Posterior vena cava (tissue), 2 donors: Measurements from ENCODE around the gene RELN. TPM values are rescaled to one million over a fixed set of nuclear protein-coding genes. Genes with fewer than 3 reads are reported as not detected.
"Not testable (repeated sequence)": the region's sequence is repeated elsewhere in the genome, so short reads cannot be mapped to it uniquely, and the experiment has no call there.

ENCODE experiments used
- DNase-seq: peaks from one replicate; pipeline ENCODE4 v3.0.0-alpha.2; 2020; ENCODE audit warnings: low spot score
- intact Hi-C, 2 donors: fragments of 100-400 bp; cut with DNase I; formaldehyde crosslinking; loops; one replicate each; pipeline versions ENCODE4 v1.14.1 to v1.14.2; 2022 to 2023
- total RNA-seq, 2 donors: library from RNA; stranded (reverse); fragmentation: NEBNext Ultra II Directional; extraction: Animal tissue kit (Norgen Biotek cat#: 25700); gene quantifications; one replicate each; pipeline ENCODE4 v1.2.1, GENCODE V29; 2021
- donor health status: DM: yes; HTN: yes; CAD: no.
- donor health status: DM: yes; HTN: yes; CAD: no.

The RELN gene
- total RNA-seq, 2 donors from 2014 or later = 5.0 to 6.2 TPM

DNA sequence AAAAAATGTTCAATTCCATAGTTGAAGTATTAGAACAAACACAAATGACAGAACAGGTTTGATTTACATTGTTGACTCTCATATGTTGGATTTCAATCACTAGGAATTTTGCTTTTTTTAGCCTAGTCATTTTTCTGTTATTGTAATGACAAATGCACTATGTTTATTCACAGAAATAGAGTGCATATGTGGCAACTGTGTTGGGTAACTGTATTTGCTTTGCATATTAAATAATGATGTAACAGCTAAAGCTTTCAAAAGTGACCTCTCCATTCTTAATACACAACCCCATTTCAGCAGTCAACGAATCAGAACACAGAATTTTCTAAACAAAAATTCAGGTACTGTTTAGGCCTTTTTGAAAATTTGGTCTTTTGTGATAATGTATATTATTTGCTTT is 489.5 kb downstream of the RELN start:
- intact Hi-C loops = no loop called here
- no peak for DNase-seq

DNA sequence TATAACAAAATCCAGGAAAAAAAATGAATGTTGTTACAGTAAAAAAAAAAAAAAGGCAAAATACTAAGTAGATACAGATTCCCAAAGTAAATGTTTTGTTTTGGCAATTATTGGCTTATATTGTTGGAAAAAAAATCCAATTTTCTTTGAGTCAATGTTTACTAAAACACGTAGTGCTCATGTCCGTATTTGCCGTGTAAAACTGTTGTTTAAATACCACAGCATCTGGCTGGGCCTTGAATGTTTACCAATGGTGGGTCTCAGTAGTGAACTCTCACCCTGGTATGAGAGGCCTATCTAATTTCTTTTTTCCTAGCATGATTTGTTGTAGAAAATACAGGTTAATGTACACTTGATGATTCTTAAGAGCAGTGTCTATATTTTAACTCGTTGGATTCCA is 502.0 kb downstream of the RELN start:
- no peak for DNase-seq

DNA sequence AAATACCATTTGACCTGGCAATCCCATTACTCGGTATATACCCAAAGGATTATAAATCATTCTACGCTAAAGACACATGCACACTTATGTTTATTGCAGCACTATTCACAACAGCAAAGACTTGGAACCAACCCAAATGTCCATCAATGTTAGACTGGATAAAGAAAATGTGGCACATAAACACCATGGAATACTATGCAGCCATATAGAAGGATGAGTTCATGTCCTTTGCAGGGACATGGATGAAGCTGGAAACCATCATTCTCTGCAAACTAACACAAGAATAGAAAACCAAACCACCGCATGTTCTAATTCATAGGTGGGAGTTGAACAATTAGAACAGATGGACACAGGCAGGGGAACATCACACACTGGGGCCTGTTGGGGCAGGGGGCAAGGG is 502.6 kb downstream of the RELN start:
- intact Hi-C loops, DNase-seq: not testable (repeated sequence)

More for the DNA sequence above, 502.0 kb downstream of the RELN start:
- intact Hi-C loops = no loop called here

DNA sequence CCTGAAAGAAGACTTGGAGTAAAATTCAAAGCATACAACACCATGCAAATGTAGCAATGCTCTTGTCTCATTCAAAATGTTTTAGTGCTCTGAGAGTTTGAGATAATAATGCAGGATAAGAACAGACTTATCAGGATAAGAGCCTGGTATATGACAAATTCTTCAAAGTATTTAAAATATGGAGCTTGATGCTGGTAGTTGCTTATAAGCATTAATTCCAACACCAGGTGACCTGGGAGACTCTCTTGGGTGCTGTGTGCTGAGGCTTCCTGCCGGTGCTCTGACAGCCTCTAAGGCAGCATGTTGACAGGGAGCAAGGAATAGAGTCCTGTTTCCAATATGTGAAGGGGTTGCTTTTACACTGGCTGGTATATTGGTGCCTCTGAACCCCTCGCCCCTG is 508.7 kb downstream of the RELN start:
- no peak for DNase-seq
- intact Hi-C loops = no loop called here

DNA sequence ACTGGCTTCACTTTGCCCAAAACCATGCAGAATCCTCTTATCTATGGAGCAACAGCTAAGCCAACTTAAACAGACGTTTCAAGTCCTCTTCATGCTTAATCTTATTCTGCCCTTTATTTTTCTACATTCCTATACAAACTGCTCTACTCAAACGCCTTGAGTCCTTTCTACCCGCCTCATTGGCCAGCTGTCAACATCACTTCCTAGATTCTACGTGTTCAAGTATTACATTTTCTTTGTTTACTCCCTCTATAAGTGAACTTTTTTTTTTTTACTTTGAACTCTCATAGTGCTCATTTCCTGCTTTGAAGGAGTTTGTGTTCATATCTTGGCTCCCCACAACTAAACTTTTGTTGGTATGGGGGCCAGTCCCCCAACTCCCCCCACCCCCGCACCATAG is 514.5 kb downstream of the RELN start:
- no peak for DNase-seq
- intact Hi-C loops = no loop called here

DNA sequence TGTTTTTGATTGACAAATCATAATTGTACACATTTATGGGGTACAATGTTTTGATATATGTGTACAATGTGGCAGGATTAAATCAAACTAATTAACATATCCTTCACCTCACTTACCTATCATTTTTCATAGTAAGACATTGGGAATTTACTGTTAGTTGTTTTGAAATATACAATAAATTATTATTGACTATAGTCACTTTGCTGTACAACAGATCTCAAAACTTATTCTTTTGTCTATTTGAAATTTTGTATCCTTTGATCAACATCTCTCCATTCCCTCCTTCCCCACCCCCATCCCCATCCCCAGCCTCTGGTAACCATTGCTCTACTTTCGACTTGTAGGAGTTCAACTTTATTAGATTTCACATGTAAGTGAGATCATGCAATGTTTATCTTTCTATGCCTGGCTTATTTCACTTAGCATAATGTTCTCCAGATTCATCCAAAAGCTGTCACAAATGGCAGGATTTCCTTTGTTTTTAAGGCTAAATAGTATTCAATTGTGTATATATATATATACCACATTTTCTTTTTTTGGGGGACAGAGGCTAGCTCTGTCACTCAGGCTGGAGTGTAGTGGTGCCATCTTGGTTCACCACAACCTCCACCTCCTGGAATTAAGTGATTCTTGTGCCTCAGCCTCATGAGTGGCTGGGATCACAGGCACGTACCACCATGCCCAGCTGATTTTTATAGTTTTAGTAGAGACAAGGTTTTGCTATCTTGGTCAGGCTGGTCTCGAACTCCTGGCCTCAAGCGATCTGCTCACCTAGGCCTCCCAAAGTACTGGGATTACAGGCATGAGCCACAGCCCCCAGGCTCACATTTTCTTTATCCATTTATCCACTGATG is 520.1 kb downstream of the RELN start:
- intact Hi-C loops = loop anchor here in 1 of 2 donors (1.0 kb wide), 1 partner anchor 10 kb away; no protein-coding TSS in a partner anchor

DNA sequence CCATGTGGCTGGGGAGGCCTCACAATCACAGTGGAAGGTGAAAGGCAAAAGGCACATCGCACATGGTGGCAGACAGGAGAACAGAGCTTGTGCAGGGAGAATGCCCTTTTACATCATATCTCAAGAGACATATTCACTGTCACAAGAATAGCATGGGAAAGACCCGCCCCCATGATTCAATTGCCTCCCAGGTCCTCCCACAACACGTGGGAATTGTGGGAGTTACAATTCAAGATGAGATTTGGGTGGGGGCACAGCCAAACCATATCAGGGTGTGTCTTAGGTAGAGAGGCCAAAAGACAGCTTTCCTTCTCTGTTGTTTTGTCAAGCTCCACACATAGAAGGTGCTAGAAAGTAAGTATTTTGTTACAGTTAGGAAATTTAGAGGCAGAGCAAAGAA is 522.6 kb downstream of the RELN start:
- intact Hi-C loops = no loop called here
- DNase-seq = no peak

More for the DNA sequence above, 520.1 kb downstream of the RELN start:
- DNase-seq = no peak

DNA sequence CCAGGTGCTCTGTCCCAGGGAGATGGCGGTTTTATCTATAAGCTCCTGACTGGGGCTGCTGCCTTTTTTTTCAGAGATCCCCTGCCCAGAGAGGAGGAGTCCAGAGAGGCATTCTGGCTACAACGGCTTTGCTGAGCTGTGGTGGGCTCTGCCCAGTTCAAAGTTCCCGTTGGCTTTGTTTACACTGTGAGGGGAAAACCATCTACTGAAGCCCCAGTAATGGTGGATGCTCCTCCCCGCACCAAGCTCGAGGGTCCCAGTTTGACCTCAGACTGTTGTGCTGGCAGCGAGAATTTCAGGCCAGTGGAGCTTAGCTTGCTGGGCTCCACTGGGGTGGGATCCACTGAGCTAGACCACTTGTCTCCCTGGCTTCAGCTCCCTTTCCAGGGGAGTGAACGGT is 527.1 kb downstream of the RELN start:
- intact Hi-C loops = no loop called here
- DNase-seq = no peak

DNA sequence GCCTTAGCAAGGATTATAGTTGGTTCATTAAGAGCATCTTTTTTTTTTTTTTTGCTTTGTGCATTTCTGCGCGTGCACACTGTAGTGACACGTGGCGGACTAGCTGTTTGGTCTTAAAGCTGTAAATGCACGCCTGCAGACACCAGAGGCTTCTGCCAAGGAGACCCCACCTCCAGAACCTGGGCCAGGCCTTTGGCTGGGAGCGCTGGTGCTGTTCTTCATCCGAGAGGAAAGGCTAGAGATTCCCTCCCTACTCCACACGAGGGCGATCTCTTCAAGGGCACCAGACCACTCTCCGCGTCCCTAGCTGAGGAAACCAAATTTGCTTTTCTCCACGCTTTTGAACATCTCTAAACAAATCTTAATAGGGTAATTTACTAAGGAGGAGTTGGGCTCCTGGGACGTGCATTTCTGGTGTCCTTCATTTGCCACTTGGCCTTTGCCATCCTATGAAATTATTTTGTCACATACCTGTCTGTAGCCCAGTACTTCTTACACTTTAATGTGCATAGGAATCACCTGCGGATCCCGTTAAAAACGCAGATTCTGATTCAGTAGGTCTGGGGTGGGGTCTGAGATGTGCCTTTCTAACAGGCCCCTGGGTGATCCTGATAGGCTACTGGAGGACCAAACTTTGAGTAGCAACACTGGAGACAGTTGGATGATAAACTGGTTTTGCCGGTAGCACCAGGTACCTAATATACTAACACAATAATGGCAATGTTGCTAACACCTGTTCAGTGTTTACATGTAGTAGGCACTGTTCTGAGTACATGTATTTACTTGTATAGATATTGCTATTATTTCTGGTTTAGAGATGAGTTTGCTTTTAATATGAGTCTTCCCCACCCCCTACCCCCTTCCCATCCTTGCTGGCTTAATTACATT is 542.1 kb downstream of the RELN start:
- DNase-seq = no peak
- intact Hi-C loops = no loop called here

DNA sequence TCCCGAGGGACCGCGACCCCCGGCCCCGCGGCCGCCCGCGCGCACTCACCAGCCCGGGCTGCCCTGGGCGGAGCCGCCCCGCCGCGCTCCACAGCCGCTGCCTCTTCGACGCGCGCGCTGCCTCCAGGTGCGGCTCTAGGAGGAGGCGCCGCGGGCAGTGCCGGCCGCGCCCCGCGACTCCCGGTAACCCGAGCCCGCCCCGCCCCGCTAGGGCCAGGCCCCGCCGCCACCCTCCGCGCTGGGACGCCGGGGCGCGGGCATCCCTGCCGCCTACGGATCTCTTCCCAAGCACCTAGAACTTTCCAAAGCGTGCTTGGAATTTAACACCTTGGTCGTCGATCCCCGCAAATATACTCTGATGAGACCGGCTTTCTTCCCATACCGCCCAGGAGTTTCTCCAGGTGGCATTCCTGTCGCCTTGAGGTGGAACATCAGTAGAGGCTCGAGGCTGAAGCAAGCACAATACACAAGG is 543.4 kb downstream of the RELN start, which contains the start of gene SLC26A5:
Gene SLC26A5, minus strand, starts transcription at position 159 of the 472 bp plus-strand sequence. CDS start 24,693 bp downstream, outside the sequence.
- no peak for DNase-seq
- intact Hi-C loops = no loop called here

DNA sequence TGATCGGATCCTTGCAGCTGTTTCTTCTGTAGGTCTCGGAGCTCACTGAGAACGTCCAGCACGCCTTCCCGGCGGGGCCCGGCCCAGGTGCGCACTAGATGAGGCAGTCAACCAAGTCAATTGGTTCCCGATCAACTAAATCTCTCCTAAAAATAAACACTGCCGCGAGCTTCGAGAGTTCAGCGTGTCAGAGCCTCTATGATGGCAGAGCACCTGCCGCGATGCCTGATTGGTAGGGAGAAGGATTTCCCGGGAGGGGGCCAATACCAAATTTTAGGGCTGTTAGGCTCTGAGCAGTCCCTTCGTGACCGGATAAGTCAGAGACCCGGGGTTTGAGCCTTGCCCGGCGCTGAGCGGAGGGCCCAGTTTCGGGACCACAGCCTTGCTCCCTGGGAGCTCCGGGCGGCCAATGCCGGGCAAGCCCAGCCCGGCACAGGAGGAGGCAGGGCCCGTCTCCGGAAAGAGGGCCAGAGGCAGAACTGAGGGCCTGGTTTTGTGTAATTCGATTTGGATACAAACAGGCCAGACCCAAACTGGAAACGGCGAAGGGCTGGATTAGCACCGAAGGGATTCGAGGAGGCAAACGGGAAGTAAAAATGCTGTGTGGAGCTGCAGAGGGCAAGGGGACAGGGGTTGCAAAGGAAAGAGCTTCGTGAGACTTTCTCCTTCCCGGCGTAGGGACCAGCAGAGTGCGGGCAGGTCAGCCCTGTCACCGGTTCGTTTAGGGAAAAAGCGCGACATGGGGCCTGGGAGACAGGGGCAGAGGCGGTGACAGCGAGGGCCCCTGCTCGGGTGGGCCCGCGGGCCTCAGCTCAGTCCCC is 544.0 kb downstream of the RELN start:
- intact Hi-C loops = no loop called here
- no peak for DNase-seq

DNA sequence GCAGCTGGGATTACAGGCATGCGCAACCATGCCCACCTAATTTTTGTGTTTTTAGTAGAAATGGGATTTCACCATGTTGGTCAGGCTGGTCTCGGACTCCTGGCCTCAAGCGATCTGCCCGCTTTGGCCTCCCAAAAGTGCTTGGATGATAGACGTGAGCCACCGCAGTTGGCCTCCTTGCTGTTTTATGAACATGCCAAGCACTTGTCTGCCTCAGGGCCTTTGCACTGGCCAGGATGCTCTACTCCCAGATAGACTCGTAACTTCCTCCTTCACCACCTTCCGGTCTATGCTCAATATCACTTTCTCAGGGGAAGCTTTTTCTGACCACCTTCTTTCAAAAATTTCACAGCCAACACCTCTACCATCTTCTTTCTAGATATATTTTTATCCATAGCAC is 549.8 kb downstream of the RELN start:
- intact Hi-C loops = loop anchor here in 1 of 2 donors (10.0 kb wide), 1 partner anchor 1855 kb away; no protein-coding TSS in a partner anchor
- DNase-seq = no peak

DNA sequence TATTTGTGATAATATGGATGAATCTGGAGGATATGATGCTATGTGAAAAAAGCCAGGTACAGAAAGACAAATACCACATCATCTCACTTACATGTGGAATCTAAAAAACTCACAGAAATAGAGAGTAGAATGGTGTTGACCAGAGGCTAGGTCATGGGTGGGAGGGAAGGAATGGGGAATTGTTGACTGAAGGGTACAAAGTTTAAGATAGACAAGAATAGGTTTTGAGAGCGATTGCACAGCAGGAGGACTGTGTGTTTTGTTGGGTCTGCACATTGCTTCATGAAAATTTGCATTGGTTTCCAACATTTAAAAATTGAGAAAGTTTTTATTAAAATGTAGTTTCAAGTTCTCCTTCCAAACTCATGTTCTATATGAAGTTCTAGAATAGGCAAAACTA is 551.8 kb downstream of the RELN start:
- no peak for DNase-seq
- intact Hi-C loops = loop anchor here in 1 of 2 donors (10.0 kb wide), 1 partner anchor 1857 kb away; no protein-coding TSS in a partner anchor

DNA sequence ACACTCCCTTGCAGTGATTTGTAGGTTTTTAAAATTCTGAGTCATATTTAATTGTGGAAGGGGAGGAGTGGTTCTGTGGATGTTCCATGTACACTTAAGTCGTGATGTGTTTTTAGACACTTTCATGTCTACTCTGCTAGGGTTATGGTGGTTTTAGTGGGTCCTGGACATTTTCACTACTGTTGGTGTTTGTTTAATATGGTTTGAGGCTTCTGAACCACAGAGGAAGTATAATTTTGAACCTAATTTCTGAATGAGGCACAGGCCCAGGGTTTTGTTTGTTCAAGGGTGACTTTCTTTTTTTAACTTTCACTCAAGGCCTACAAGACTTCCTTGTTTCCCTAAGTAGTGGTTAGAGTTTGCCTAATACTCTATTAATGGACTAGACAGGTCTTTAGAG is 556.7 kb downstream of the RELN start:
- intact Hi-C loops = loop anchor here in 1 of 2 donors (10.0 kb wide), 1 partner anchor 1862 kb away; no protein-coding TSS in a partner anchor
- no peak for DNase-seq

DNA sequence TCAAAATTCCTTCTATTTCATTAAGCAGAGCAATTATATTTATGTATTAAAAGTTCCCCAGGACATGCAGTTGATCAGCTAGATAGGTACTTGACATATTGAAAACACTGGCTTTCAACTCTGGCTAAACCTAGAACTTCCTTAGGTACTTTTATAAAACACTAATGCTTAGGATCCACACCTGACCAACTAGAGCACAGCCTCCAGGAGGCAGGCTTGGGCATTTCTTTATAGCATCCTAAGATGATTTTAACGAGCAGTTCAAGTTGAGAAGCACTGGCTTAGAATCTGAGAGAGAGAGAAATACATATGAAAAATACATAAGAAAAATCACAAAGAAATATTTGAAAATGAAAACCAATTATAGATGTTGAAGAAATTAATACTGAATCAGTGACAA is 564.3 kb downstream of the RELN start:
- no peak for DNase-seq
- intact Hi-C loops = no loop called here

DNA sequence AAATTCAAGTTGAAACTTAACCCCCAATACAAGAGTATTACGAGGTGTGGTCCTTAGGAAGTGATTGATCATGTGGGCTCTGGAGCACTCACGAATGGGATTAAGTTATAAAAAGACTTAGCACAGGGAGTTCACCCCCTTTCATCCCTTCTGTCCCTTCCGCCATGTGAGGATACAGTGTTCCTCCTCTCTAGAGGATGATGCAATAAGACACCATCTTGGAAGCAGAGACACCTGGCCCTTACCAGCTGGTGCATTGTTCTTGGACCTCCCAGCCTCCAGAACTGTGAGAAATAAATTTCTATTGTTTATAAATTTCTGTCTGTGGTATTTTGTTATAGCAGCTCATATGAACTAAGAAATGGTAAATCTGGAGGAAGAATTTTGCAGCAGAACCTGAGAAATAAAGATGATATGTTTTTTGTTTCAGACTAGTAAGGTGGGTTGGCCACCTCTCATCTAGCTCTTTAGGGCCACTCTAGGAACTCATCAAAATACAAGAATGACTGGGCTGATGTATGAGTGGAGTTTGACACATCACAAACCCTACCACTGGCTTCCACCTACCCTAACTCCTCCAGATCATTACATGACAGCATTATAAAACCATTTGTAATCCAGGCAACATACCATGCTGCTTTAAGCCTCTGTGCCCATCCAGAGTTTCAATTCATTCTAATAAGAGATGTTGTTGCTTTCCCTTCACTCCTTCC is 565.8 kb downstream of the RELN start:
- DNase-seq = no peak
- intact Hi-C loops = no loop called here
